ENCODE results near the gene MED4.
"Not testable (repeated sequence)": the region's sequence is repeated elsewhere in the genome, so short reads cannot be mapped to it uniquely, and the experiment has no call there.

The MED4 gene

GRCh38 chr13:48094404-48094780, 512 bp downstream of the MED4 start:
- no peak for DNase-seq (ENCODE audit: low read depth)

GRCh38 chr13:48093588-48093987, 1.3 kb downstream of the MED4 start:
- no peak for DNase-seq (ENCODE audit: low read depth)

GRCh38 chr13:48086272-48086671, 8.6 kb downstream of the MED4 start:
- no peak for DNase-seq (ENCODE audit: low read depth)

DNA sequence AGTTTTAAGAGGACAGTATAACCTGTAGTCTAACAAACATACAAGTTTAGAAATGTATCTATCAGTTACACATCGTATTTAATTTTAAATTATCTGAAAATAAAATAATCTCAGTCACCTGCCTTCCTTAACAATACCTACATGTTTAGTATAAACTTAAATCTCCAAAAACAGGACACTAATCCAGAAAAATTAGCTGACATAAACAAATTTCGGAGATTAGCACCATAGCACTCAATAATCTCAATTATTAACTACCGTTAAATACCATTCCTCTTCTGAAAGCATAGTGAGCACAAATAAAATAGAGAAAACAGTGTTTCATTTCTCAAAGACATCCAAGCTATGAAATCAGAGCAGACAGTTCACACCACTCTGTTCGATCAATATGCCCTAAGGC, 13.2 kb downstream of the MED4 start:
- no peak for DNase-seq (ENCODE audit: low read depth)

DNA sequence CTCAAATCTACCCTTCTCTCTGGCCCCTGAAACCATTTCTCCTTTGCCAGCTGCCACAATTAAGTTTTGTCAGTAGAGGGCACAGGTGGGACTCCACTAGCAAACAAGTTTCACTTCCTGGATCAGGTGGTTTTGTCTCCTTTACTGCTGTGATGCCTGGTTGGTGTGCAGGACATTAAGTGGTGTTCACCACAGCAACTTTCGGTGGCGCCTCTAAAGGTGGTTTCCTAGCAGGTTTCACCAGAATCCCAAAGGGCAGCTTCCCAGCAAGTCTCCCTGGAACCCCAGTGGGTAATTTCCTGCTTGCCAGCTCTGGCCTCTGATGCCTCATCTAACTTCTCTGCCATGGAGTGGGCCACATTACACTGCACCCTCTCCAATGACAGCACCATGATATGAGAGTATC, 16.6 kb downstream of the MED4 start:
- DNase-seq (ENCODE audit: low read depth): no peak

DNA sequence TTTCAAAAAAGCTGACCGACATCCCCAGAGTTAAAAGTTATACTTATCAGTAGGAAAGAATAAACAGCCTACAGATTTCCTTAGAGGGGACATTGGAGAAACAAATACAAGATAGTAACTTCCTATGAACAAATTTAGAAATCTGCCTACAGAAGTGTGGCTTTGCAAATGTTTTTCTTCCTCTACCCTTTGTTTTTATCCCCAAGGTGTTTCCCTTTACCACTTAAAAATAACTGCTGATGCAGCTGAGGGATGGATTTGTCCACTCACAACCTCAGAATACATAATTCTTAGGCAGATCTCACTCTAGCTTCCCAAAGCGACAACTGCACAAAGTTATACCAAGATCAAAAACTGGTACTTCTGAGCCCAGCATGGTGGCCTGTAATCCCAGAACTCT, 20.9 kb downstream of the MED4 start:
- no peak for DNase-seq (ENCODE audit: low read depth)

GRCh38 chr13:48072787-48073186, 22.1 kb downstream of the MED4 start:
- no peak for DNase-seq (ENCODE audit: low read depth)

DNA sequence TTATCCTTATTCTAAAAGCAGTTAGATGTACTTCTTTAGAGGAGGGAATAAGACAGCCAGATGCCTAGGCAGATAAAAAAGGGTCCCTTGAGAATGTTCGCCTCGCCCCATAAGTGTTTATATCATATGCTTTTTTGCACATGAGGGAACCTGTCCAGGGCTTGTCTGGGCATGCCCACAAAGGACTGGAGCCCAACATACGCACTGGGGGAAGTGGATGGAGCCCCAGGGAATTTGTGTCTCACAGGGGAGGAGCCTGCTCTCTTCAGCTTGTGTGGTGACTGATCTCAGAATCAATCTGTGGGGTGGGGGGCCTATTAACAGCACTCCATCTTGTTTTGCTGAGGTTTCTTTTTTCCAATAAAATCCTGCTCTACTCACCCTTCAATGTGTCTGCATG, 22.6 kb downstream of the MED4 start:
- no peak for DNase-seq (ENCODE audit: low read depth)

DNA sequence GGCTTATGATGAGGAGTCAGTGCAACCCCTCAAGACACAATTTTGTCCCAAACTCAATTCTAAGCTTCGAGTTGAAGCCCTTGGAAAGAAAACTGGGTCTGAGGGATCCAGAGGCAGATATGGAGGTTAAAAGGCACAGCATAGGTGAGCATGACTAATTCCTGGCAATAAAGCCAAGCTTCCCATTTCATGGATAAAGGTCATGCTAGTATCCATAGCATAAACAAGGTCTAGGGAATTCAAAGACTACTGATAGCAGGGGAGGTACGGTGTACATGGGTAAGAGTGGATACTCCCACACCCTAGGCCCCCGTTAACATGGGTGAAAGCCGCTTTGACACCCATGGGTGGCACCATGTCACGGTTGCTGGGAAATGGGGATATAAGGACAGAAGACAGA, 24.0 kb downstream of the MED4 start:
- no peak for DNase-seq (ENCODE audit: low read depth)

DNA sequence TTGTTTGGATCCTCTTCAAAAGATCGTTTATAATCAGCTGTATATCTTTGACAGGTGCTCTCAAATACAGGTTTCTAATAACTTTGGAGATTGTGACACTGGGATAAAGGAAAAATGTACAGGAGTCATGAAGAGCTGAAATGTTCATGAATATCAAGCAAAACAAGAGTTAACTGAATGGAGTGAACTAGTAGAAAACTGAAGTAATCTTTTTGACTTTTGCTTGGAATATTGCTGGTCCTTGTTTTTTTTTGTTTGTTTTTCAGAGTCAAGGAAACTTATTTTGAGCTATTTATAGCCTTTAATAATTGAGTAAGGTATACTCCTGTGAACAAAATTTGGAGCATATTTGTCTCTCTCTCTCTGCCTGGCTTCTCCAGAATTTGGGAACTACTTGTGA, 25.3 kb downstream of the MED4 start:
- no peak for DNase-seq (ENCODE audit: low read depth)

DNA sequence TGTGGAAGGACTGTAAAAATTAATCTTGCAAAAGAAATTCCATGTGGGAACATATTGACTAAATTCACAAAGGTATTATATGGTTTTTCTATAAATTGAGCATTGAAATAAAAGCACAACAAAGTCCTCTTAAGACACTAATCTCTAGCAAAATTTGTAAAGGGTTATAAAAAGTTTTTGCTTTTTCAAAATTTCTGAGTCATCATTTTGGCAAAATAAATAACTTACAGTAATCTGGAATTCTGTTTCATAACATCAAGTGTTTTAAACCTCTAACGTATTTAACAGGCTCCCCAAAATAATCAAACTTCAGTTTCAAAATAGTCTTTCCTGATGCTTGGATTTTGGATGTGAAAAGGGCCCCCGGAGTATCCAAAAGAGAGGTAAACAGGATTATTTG, 26.0 kb downstream of the MED4 start:
- DNase-seq (ENCODE audit: low read depth): no peak

DNA sequence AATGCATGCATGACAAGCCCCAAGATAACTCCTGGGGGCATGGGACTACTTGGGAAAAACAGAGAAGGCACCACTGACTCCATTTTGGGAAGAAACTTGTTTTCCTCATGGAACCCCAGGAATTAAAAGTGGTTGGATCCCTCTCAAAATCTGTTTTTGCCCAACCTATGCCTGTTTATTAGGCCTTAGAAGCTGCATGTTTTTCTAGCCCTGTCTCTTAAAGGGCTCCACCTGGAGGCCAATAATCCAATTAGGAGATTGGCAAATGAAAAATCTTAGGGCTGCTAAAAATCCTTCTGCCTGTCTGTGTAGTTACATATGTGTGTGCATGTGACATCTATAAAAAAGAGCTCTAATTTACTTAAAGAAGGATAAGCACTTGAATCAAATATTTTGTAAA, 26.9 kb downstream of the MED4 start:
- DNase-seq (ENCODE audit: low read depth): no peak

DNA sequence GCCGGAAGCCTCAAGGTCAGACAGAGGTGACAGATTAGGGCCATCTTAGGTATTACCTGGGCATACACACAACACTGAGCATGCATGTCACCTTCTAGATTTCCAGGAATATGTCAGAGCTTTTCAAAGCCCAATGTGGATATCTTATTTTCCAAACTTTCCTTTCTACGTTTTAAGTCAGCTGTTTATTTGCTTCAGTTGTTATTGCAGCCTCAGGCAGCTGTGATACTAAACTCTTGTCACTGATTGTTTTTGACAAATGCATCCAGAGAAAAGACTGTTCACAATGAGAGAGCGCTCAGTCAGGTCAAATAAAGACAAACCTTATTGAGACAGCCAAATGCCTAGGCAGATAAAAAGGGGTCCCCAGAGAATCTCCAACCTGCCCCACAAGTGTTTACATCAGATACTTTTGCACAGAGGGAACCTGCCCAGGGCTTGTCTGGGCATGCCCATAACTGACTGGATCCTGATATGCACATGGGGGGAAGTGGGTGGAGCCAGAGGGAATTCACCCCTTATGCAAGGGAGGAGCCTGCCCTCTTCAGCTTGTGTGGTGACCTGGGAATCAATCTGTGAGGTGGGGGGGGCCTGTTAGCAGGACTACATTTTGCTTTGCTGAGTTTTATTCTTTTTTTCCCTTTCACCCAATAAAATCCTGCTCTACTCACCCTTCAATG, 28.5 kb downstream of the MED4 start:
- DNase-seq (ENCODE audit: low read depth): no peak

GRCh38 chr13:48059951-48060350, 35.0 kb downstream of the MED4 start:
- DNase-seq (ENCODE audit: low read depth): not testable (repeated sequence)

DNA sequence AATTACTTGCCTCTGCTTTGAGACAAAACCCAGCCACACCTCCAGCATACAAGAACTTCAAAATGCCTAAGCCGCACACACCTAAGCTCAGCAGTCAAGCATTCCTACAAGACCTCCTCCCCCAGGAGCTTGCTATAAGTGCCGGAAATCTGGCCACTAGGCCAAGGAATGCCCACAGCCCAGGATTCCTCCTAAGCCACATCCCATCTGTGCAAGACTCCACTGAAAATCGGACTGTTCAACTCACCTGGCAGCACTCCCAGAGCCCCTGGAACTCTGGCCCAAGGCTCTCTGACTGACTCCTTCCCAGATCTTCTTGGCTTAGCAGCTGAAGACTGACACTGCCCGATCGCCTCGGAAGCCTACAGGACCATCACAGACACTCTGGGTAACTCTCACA, 36.4 kb downstream of the MED4 start:
- not testable (repeated sequence) for DNase-seq (ENCODE audit: low read depth)

DNA sequence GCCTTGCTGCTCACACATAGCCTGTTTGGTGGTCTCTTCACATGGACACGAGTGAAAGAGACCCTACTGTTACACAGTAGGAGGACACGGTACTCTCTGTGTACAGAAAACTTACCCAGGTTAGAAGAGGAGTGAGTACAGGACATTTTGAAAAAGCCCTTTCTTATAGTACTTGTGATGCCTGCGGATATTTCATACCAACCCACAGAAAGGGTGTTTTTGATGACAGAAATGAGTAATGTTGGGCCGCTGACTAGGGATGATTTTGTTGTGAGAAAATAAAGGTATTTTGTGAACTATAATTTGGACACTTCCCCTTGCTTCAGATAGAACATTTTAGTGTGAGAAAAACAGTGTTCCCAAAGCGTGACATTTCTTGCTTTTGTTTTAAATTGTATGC, 39.2 kb downstream of the MED4 start:
- no peak for DNase-seq (ENCODE audit: low read depth)

- DNase-seq (ENCODE audit: low read depth): no peak
Measured at GRCh38 chr13:48054601-48055000, 40.3 kb downstream of the MED4 start.

GRCh38 chr13:48050550-48050949, 44.4 kb downstream of the MED4 start:
- no peak for DNase-seq (ENCODE audit: low read depth)

- no peak for DNase-seq (ENCODE audit: low read depth)
Measured at GRCh38 chr13:48043789-48044503, 51.0 kb downstream of the MED4 start.

GRCh38 chr13:48042894-48043293, 52.0 kb downstream of the MED4 start:
- DNase-seq (ENCODE audit: low read depth): no peak

DNA sequence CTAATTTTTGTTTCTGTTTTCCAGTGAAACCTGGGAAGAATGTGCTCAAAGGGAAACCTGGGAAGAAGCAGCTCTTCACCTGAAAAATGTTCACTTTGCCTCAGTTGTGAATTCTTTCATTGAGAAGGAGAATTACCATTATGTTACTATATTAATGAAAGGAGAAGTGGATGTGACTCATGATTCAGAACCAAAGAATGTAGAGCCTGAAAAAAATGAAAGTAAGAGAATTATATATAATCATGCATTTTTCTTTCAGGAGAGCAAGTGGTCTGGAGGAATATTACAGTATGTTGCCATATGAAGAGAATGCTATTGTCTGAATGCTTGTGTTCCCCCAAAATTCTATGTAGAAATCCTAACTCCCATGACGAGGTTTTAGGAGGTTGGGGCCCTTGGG, 54.0 kb downstream of the MED4 start:
- DNase-seq (ENCODE audit: low read depth): no peak

GRCh38 chr13:48040049-48040448, 54.9 kb downstream of the MED4 start:
- no peak for DNase-seq (ENCODE audit: low read depth)

GRCh38 chr13:48038761-48039160, 56.1 kb downstream of the MED4 start:
- DNase-seq (ENCODE audit: low read depth): no peak

Measured in T follicular helper cell (primary cell).